ENCODE results near the gene TMEM80.
A peak's percentile ranks its signal among the peaks of the same experiment; 100 is the strongest.
"Not testable (repeated sequence)": the region's sequence is repeated elsewhere in the genome, so short reads cannot be mapped to it uniquely, and the experiment has no call there.

The TMEM80 gene

DNA sequence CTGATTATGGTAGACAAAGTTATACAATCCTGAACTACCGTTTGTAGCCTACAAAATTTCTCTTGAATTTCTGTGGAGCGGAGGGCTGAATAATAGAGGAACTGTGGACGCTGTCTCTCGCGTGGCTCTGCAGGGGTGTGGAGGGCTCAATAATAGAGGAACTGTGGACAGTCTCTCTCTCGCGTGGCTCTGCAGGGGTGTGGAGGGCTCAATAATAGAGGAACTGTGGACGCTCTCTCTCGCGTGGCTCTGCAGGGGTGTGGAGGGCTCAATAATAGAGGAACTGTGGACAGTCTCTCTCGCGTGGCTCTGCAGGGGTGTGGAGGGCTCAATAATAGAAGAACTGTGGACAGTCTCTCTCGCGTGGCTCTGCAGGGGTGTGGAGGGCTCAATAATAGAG lies 42.5 kb upstream of the TMEM80 start:
- not testable (repeated sequence) for H2BK120ac ChIP-seq (ENCODE audit: low read depth, low read length); H3K14ac ChIP-seq (ENCODE audit: low read length in 2 of 2); H2BK15ac ChIP-seq (ENCODE audit: low read depth, poor library complexity, severe bottlenecking); H3K9ac ChIP-seq (ENCODE audit: low read length); DNase-seq; H3K27me3 ChIP-seq (ENCODE audit: control insufficient read depth in 1 of 2, insufficient read depth in 1 of 2, low read length in 2 of 2); H3K9me3 ChIP-seq (ENCODE audit: control insufficient read depth, low read length); H3K4ac ChIP-seq (ENCODE audit: low read depth in 1 of 2, low read length in 2 of 2); H3K27ac ChIP-seq (ENCODE audit: low read length, poor library complexity, severe bottlenecking); H3K23ac ChIP-seq (ENCODE audit: low read length in 2 of 2); H4K91ac ChIP-seq (ENCODE audit: low read length); H3K18ac ChIP-seq (ENCODE audit: low read depth in 1 of 2, low read length in 2 of 2); H2BK5ac ChIP-seq (ENCODE audit: low read depth, low read length, poor library complexity, severe bottlenecking); H2AK5ac ChIP-seq (ENCODE audit: low read length, severe bottlenecking); H3K4me2 ChIP-seq (ENCODE audit: low read length, poor library complexity, severe bottlenecking); H2AFZ ChIP-seq (ENCODE audit: low read depth, low read length); H3K4me3 ChIP-seq (ENCODE audit: insufficient read depth in 1 of 2, low read depth in 1 of 2, low read length in 2 of 2); H4K8ac ChIP-seq (ENCODE audit: low read length); H2BK12ac ChIP-seq (ENCODE audit: low read length in 2 of 2)
- WGBS: 98% methylated on average over 14 of the region's 14 CpGs
- Histone ChIP-seq H3K36me3 (ENCODE audit: control insufficient read depth in 1 of 2, insufficient read depth in 2 of 2, low read depth in 1 of 2, low read length in 2 of 2) (peaks cover 52 to 64% of the 10 kb centered on the region in 2 experiments), H3K79me1 (replicated peaks; ENCODE audit: low read length, poor library complexity, severe bottlenecking) (peaks cover 23% of the 10 kb centered on the region), H3K4me1 (ENCODE audit: control insufficient read depth, insufficient read depth, low read depth, low read length) (peaks cover 14% of the 10 kb centered on the region)

- no peak overlapping the region for H3K4ac ChIP-seq (ENCODE audit: low read depth in 1 of 2, low read length in 2 of 2)
- no peak for DNase-seq
- no peak overlapping the region for H3K14ac ChIP-seq (ENCODE audit: low read length in 2 of 2)
- H3K79me1 ChIP-seq (replicated peaks; ENCODE audit: low read length, poor library complexity, severe bottlenecking): peaks cover 26% of the 10 kb centered on the region
- H3K18ac ChIP-seq (ENCODE audit: low read depth in 1 of 2, low read length in 2 of 2): no peak overlapping the region
- H3K9me3 ChIP-seq (ENCODE audit: control insufficient read depth, low read length): no peaks in the 10 kb centered on the region
- no peak overlapping the region for H2BK5ac ChIP-seq (ENCODE audit: low read depth, low read length, poor library complexity, severe bottlenecking)
- WGBS: 92% methylated on average over 15 of the region's 15 CpGs
- H2BK15ac ChIP-seq (ENCODE audit: low read depth, poor library complexity, severe bottlenecking): no peak overlapping the region
- no peak overlapping the region for H3K4me2 ChIP-seq (ENCODE audit: low read length, poor library complexity, severe bottlenecking)
- peaks cover 52 to 66% of the 10 kb centered on the region in 2 experiments for H3K36me3 ChIP-seq (ENCODE audit: control insufficient read depth in 1 of 2, insufficient read depth in 2 of 2, low read depth in 1 of 2, low read length in 2 of 2)
- no peak overlapping the region for H4K91ac ChIP-seq (ENCODE audit: low read length)
- H2AFZ ChIP-seq (ENCODE audit: low read depth, low read length): no peak overlapping the region
- no peak overlapping the region for H3K9ac ChIP-seq (ENCODE audit: low read length)
- H3K27ac ChIP-seq (ENCODE audit: low read length, poor library complexity, severe bottlenecking): no peak overlapping the region
- H2BK12ac ChIP-seq (ENCODE audit: low read length in 2 of 2): no peak overlapping the region
- H3K27me3 ChIP-seq (ENCODE audit: control insufficient read depth in 1 of 2, insufficient read depth in 1 of 2, low read length in 2 of 2): no peaks in the 10 kb centered on the region
- H3K4me3 ChIP-seq (ENCODE audit: insufficient read depth in 1 of 2, low read depth in 1 of 2, low read length in 2 of 2): no peak overlapping the region
- no peak overlapping the region for H4K8ac ChIP-seq (ENCODE audit: low read length)
- no peak overlapping the region for H3K23ac ChIP-seq (ENCODE audit: low read length in 2 of 2)
- H3K4me1 ChIP-seq (ENCODE audit: control insufficient read depth, insufficient read depth, low read depth, low read length): peaks cover 16% of the 10 kb centered on the region
- no peak overlapping the region for H2BK120ac ChIP-seq (ENCODE audit: low read depth, low read length)
- H2AK5ac ChIP-seq (ENCODE audit: low read length, severe bottlenecking): no peak overlapping the region
These were observed 41.8 kb upstream of the TMEM80 start for GRCh38 chr11:653837-654236.

DNA sequence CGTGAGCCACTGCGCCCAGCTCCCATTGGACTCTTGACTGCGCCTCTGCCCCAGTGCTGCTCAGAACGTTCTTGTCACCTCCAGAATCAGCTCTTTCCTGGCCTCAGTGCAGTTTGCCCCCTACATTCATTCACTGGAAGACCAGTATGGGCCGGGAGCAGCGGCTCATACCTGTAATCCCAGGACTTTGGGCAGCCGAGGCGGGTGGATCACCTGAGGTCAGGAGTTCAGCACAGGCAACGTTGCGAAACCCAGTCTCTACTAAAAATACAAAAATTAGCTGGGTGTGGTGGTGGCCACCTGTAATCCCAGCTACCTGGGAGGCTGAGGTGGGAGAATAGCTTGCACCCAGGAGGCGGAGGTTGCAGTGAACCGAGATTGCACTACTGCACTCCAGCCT lies 41.2 kb upstream of the TMEM80 start:
- not testable (repeated sequence) for H3K4me2 ChIP-seq (ENCODE audit: low read length, poor library complexity, severe bottlenecking); H2AK5ac ChIP-seq (ENCODE audit: low read length, severe bottlenecking); DNase-seq; H3K9me3 ChIP-seq (ENCODE audit: control insufficient read depth, low read length); H3K14ac ChIP-seq (ENCODE audit: low read length in 2 of 2); H2BK5ac ChIP-seq (ENCODE audit: low read depth, low read length, poor library complexity, severe bottlenecking); H3K4me3 ChIP-seq (ENCODE audit: insufficient read depth in 1 of 2, low read depth in 1 of 2, low read length in 2 of 2); H3K18ac ChIP-seq (ENCODE audit: low read depth in 1 of 2, low read length in 2 of 2); H2BK120ac ChIP-seq (ENCODE audit: low read depth, low read length); H3K27me3 ChIP-seq (ENCODE audit: control insufficient read depth in 1 of 2, insufficient read depth in 1 of 2, low read length in 2 of 2); H2BK15ac ChIP-seq (ENCODE audit: low read depth, poor library complexity, severe bottlenecking); H4K8ac ChIP-seq (ENCODE audit: low read length); H4K91ac ChIP-seq (ENCODE audit: low read length); H2BK12ac ChIP-seq (ENCODE audit: low read length in 2 of 2); H3K9ac ChIP-seq (ENCODE audit: low read length); H3K23ac ChIP-seq (ENCODE audit: low read length in 2 of 2); H2AFZ ChIP-seq (ENCODE audit: low read depth, low read length); H3K4ac ChIP-seq (ENCODE audit: low read depth in 1 of 2, low read length in 2 of 2); H3K27ac ChIP-seq (ENCODE audit: low read length, poor library complexity, severe bottlenecking)
- 93% methylated on average over 9 of the region's 12 CpGs for WGBS
- H3K79me1 ChIP-seq (replicated peaks; ENCODE audit: low read length, poor library complexity, severe bottlenecking): peaks cover 28% of the 10 kb centered on the region
- H3K4me1 ChIP-seq (ENCODE audit: control insufficient read depth, insufficient read depth, low read depth, low read length): peaks cover 17% of the 10 kb centered on the region
- peaks cover 56 to 64% of the 10 kb centered on the region in 2 experiments for H3K36me3 ChIP-seq (ENCODE audit: control insufficient read depth in 1 of 2, insufficient read depth in 2 of 2, low read depth in 1 of 2, low read length in 2 of 2)

- Histone ChIP-seq H2BK15ac (ENCODE audit: low read depth, poor library complexity, severe bottlenecking) (no peak overlapping the region), H2BK120ac (ENCODE audit: low read depth, low read length) (no peak overlapping the region), H4K8ac (ENCODE audit: low read length) (no peak overlapping the region), H3K36me3 (ENCODE audit: control insufficient read depth in 1 of 2, insufficient read depth in 2 of 2, low read depth in 1 of 2, low read length in 2 of 2) (peaks cover 59 to 65% of the 10 kb centered on the region in 2 experiments), H3K23ac (ENCODE audit: low read length in 2 of 2) (no peak overlapping the region), H3K4me1 (ENCODE audit: control insufficient read depth, insufficient read depth, low read depth, low read length) (peaks cover 17% of the 10 kb centered on the region), H3K4me2 (ENCODE audit: low read length, poor library complexity, severe bottlenecking) (peak overlapping the region; percentile 45), H4K91ac (ENCODE audit: low read length) (no peak overlapping the region), H3K27ac (ENCODE audit: low read length, poor library complexity, severe bottlenecking) (peak overlapping the region; percentile 53), H2BK5ac (ENCODE audit: low read depth, low read length, poor library complexity, severe bottlenecking) (no peak overlapping the region), H2BK12ac (ENCODE audit: low read length in 2 of 2) (no peak overlapping the region), H3K18ac (ENCODE audit: low read depth in 1 of 2, low read length in 2 of 2) (no peak overlapping the region), H3K9ac (ENCODE audit: low read length) (no peak overlapping the region), H2AK5ac (ENCODE audit: low read length, severe bottlenecking) (no peak overlapping the region), H3K27me3 (ENCODE audit: control insufficient read depth in 1 of 2, insufficient read depth in 1 of 2, low read length in 2 of 2) (no peaks in the 10 kb centered on the region), H3K4me3 (ENCODE audit: insufficient read depth in 1 of 2, low read depth in 1 of 2, low read length in 2 of 2) (no peak overlapping the region), H3K79me1 (replicated peaks; ENCODE audit: low read length, poor library complexity, severe bottlenecking) (peaks cover 33% of the 10 kb centered on the region), H3K9me3 (ENCODE audit: control insufficient read depth, low read length) (no peaks in the 10 kb centered on the region), H3K14ac (ENCODE audit: low read length in 2 of 2) (no peak overlapping the region), H3K4ac (ENCODE audit: low read depth in 1 of 2, low read length in 2 of 2) (no peak overlapping the region), H2AFZ (ENCODE audit: low read depth, low read length) (no peak overlapping the region)
- DNase-seq: no peak
- 98% methylated on average over 24 of the region's 30 CpGs for WGBS
These were observed 40.4 kb upstream of the TMEM80 start for GRCh38 chr11:655036-655726.
